Midbrain (tissue), 1 donor: Measurements from ENCODE around the gene SEMA5A.

ENCODE experiments used
- DNase-seq: peaks from one replicate; lab custom pipeline; 2025; lab: John Stamatoyannopoulos, UW

The SEMA5A gene

GRCh38 chr5:9545992-9546851 lies at the start of gene SEMA5A:
Gene SEMA5A, minus strand, starts transcription at chr5:9546075. Its CDS starts 166,129 bp downstream, at chr5:9379946.
- peak; percentile 49 for DNase-seq

- no peak for DNase-seq
Measured at GRCh38 chr5:9594913-9595312, 49.0 kb upstream of the SEMA5A start.

- DNase-seq = no peak
Measured at GRCh38 chr5:9589049-9589835, 43.4 kb upstream of the SEMA5A start.

DNA sequence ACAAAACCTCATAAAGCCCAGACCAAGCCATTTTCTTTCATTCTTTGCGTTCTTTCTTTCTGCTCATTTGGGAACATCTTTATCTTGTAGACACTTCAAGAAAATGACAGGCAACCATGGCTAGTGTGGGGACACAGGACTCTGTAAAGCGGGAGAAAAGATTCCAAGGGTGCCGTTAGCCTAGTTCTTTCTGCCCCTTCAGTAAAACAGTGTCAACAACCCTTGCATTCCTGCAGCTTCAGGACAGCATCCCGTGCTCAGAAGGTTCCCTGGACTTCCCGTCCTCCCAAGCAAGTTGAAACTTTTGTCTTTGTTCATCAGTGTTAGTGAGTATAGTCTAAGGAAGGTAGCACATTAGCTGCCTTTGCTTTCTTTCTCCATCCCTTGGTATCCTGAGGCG lies 42.4 kb upstream of the SEMA5A start:
- no peak for DNase-seq

DNA sequence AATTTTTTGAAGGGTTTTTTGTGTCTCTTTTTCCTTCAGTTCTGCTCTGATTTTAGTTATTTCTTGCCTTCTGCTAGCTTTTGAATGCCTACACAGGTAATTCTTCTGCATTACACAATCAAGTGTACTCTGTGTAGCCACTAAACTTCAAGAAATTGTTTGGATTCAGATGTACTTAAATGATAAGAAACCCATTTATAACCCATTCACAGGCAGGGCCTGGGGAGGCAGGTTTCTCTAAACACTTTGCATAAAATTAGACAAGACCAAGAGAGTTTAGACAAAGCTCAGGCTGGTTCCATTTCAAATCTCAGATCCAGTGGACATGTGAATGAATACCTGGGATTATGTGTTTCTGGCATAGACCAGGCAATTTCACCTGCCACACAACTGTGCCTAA lies 41.3 kb upstream of the SEMA5A start:
- no peak for DNase-seq

DNA sequence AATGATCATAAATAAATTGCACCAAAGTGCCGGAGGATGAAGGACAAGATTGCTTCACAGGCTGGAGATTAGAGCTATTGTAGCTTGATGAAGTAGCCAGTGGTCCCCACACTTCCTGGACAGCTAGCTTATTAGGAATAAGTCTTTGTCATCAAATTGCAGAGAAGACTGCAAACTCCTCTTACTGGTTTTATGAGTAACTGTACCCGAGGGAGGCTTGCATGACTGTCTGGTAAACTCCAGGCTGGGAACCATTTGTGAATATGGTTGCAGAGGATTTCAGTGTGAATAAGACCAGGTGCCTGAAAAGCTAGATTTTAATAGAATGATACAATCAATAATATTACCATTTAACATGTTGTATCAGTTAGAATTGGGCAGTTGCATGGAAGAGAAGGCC lies 36.5 kb upstream of the SEMA5A start:
- no peak for DNase-seq

GRCh38 chr5:9573796-9574195 lies 27.9 kb upstream of the SEMA5A start:
- no peak for DNase-seq

DNA sequence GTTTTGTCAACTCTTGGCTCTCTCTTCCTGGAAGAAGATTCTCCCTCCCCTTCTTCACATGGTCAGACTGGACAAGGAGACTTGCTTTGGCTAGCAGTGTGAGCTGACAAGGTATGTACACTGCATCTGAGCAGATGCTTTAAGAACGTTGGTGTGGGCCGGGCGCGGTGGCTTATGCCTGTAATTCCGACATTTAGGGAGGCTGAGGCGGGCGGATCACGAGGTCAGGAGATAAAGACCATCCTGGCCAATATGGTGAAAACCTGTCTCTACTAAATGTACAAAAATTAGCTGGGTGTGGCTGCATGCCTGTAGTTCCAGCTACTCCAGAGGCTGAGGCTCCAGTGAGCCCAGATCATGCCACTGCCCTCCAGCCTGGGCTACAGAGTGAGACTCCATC lies 26.4 kb upstream of the SEMA5A start:
- no peak for DNase-seq

DNA sequence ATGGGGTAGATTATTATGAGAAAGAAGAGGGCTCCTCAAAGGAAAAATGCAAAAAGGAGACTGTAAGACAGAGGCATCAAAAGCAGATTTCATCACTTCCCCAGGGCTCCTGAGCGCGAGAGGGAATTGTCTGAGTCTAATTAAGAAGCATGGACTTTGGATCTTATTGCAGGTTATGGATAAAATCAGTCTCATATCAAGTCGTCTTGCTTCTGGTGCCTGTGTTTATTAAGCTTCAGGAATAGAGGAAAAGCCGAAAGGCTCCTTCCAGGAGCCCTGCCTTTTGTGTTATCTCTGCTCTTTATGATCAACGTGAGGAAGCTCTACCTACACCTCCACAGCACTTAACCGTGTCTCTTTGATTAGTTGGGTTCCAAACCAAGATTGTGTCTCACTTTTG lies 25.0 kb upstream of the SEMA5A start:
- no peak for DNase-seq

GRCh38 chr5:9567039-9567438 lies 21.2 kb upstream of the SEMA5A start:
- DNase-seq = no peak

- DNase-seq = no peak
Measured at GRCh38 chr5:9564752-9565151, 18.9 kb upstream of the SEMA5A start.

DNA sequence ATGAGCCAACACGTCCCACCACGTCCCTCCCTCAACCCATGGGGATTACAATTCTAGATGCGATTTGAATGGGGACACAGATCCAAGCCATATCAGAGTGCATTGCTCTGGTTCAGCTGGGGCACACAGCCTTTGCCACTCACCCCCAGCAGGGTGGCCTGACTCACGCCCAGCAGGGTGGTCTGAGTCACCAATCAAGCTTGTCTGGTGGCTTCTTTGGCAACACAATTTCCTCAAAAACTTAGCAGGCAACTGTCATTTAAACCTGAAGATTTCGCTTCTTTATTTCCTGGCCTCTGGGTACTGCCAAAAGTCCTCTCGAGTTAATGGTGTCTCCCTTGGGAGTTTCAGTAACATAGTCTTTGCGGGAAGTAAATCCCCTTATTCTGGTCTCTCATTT lies 16.3 kb upstream of the SEMA5A start:
- no peak for DNase-seq

DNA sequence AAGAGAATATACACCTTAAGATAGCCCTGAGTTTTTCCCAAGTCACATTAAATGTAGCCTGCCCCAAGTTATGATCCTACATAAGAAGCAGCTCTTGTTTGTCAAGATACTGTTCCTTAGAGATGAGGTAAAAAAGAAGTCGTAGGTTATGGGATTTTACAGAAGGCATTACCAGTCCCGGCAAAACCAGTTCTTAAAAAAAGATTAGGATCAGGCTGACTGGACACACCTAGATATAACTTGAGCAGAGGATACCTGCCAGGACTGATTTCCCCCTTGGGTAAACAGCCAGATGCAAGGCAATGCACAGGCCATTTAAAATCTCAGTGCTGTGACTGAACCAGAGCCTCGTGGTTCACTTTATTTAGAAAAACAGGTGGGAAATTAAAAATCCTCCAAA lies 14.1 kb upstream of the SEMA5A start:
- DNase-seq = no peak

- no peak for DNase-seq
Measured at GRCh38 chr5:9558319-9558965, 12.6 kb upstream of the SEMA5A start.

DNA sequence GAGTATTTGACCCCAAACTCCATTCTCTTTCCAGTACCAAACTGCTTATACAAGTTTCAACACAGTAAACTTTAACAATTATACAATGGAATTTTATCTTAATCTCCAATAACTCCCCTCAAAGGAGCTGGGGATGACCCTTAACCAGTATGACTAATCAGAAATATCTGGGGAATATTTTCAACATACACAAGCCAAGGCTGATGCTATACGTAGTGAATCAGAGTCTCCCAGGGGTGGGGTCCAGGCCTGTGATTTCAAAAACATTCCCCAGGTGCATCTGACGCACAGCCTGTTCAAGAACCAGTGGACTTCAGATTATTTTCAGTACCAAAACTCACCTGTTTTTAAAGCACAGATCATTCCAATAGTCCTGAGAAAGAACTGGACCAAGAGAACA lies 11.8 kb upstream of the SEMA5A start:
- no peak for DNase-seq

DNA sequence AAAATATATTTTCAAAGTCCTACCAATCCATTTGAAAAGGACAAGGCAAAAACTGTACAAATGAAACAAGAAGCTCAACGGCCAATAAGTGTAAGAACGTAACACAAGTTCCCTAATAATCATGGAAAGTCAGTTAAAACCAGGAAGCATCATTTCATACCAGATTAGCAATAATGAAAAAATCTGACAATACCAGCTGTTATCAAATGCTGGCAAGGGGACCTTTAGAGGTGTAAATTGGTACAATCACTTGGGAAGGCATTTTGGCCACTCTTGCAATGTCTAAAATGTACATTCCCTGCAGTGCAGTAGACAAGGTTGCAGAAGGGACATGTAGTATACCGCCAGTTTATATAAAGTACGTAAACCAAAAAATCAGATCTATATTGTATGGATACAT lies 10.1 kb upstream of the SEMA5A start:
- no peak for DNase-seq

DNA sequence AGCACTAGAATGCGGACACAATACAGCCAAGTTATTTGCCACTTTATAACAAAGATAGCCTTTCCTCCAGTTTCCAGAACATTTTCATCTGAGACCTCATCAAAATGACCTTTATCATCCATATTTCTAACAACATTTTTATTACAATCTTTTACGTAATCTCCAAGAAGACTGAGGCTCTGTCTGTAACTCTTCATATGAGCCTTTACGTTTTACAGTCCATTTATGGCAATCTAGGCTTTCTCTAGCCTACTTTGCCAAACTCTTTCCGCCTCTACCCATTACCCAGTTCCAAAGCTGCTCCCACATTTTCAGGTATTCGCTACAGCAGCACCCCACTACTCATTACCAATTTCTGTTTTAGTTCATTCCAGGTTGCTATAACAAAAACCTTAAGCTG lies 8.2 kb upstream of the SEMA5A start:
- DNase-seq = no peak

- DNase-seq = no peak
Measured at GRCh38 chr5:9553561-9553960, 7.7 kb upstream of the SEMA5A start.

GRCh38 chr5:9551567-9552537 lies 6.0 kb upstream of the SEMA5A start:
- no peak for DNase-seq

- DNase-seq = no peak
Measured at GRCh38 chr5:9549941-9550340, 4.1 kb upstream of the SEMA5A start.

GRCh38 chr5:9547122-9547947 lies 1.5 kb upstream of the SEMA5A start:
- peak; percentile 57 for DNase-seq
